Lower leg skin (tissue), 4 donors: ENCODE measurements around the gene TPM1. TPM values are rescaled to one million over a fixed set of nuclear protein-coding genes. Genes with fewer than 3 reads are reported as not detected.

Source experiments
- DNase-seq, 2 donors: peaks; one replicate each; pipeline ENCODE4 v3.0.0-alpha.2; 2019; ENCODE audit warnings: low spot score in 2 of 2
- H3K4me3 ChIP-seq: fragments of 200-600 bp; sonication (generic); 2 replicates; pipeline ENCODE4 v1.5.1; 2017; ENCODE audit warnings: mild to moderate bottlenecking, low read depth; ENCODE audit not compliant: poor library complexity, severe bottlenecking
- CTCF ChIP-seq, 3 donors: fragments of 450-650 bp; IDR thresholded peaks; one replicate each; pipeline ENCODE4 v1.5.1; 2016; ENCODE audit warnings: antibody characterized with exemption in 3 of 3, mild to moderate bottlenecking in 3 of 3, moderate library complexity in 2 of 3
- POLR2A ChIP-seq, 2 donors: fragments of 450-650 bp; IDR thresholded peaks; one replicate each; pipeline ENCODE4 v1.6.1; 2016 to 2017; ENCODE audit warnings: antibody characterized with exemption in 2 of 2, mild to moderate bottlenecking in 1 of 2, moderate library complexity in 1 of 2
- WGBS, 2 donors: methylation state at CpG; one replicate each; pipeline ENCODE4 v1.1.5; 2018; 5-methylcytosine and 5-hydroxymethylcytosine counted together
- intact Hi-C: fragments of 100-400 bp; cut with DNase I; formaldehyde crosslinking; loops from one replicate; pipeline ENCODE4 v1.15.0; 2023; ENCODE audit warnings: low total_unique reads
- total RNA-seq, 4 donors: library from RNA; depleted of rRNA; stranded (reverse); fragments of >200 nt; gene quantifications; one replicate each; pipeline ENCODE4 v1.1.0, GENCODE V29; 2016

The TPM1 gene
- total RNA-seq, 4 donors from 2014 or later: 67.6 to 193 (median 95.9) TPM

DNA sequence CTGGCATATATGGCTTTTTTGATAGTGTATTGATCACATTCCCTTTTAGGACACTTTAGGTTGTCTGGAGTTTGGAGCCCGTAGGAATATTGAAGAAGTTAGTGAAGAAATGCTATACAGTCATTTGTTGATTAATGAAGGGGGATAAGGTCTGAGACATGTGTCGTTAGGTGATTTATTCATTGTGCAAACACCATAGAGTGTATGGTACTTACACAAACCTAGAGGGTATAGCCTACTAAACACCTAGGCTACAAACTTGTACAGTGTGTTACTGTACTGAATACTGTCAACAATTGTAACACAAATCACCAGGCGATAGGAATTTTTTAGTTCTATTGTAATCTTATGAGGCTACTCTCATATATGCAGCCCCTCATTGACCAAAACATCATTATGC is 3.3 kb downstream of the TPM1 start:
- WGBS, 2 donors: 76 to 82% methylated on average over 3 of the region's 3 CpGs
- intact Hi-C loops: no loop called here
- no peak for DNase-seq
- H3K4me3 ChIP-seq: no peak overlapping the region
- no peak for TF ChIP-seq POLR2A (IDR thresholded peaks at IDR 0.05)
- no peak for TF ChIP-seq CTCF (IDR thresholded peaks at IDR 0.05)

DNA sequence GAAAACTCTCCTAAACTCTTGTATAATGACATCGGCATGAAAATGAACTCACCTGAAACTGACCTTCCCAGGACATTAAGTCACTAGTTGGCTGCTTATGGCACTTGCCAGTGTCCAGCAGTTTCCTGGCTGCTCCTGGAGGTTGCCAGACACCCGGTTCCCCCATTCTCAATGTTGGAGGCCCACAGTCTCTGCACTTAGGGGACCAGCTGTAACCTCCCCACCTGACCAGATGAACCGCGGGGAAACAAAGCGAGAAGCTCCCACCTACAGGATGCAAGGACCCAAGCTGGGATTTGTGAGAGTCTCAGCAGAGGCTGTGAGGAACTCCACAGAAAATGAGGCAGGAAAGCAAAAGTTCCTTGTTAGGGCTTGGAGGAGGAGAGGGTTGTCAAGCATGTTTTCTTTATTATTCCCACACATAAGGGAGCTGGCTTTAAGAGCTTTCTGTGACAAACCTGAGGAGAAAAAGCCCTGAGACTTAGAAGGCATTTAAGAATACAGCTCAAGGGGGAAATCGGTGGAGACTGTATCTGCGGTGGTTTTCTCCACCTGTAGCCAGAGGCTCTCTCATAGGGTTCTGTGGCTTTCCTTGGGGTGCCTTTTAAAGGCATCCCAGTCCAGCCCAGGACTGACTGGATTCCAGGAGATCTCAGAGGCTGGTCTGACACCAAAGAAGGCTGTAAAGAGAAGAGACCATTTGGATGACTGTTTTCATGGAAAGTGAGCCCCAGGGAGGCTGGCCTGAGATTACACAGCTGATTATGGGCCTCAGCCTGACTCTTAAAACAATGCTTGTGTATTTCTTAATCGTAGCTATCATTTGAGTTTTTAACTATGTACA is 4.6 kb downstream of the TPM1 start:
- no peak for TF ChIP-seq POLR2A (IDR thresholded peaks at IDR 0.05)
- no peak for TF ChIP-seq CTCF (IDR thresholded peaks at IDR 0.05)
- 57 to 78% methylated on average over 8 of the region's 8 CpGs for WGBS, 2 donors
- intact Hi-C loops: no loop called here
- H3K4me3 ChIP-seq: no peak overlapping the region
- DNase-seq: no peak

GRCh38 chr15:63047792-63048114 is 5.2 kb downstream of the TPM1 start:
- H3K4me3 ChIP-seq: peak overlapping the region; percentile 68
- DNase-seq: no peak
- intact Hi-C loops: no loop called here
- TF ChIP-seq POLR2A (IDR thresholded peaks at IDR 0.05) (no peak), CTCF (IDR thresholded peaks at IDR 0.05) (no peak)
- 12 to 20% methylated on average over 7 to 12 of the region's 12 CpGs for WGBS, 2 donors

GRCh38 chr15:63048115-63048775 is 5.7 kb downstream of the TPM1 start:
- intact Hi-C loops: no loop called here
- 0% methylated on average over 9 to 44 of the region's 75 CpGs for WGBS, 2 donors
- DNase-seq: peak; percentile 85 to 97
- TF ChIP-seq CTCF (IDR thresholded peaks at IDR 0.05) (peak in 1 of 3 donors; percentile 93), POLR2A (IDR thresholded peaks at IDR 0.05) (no peak)
- peak overlapping the region; percentile 68 for H3K4me3 ChIP-seq

GRCh38 chr15:63048776-63049665 is 6.5 kb downstream of the TPM1 start:
- TF ChIP-seq CTCF (IDR thresholded peaks at IDR 0.05) (no peak), POLR2A (IDR thresholded peaks at IDR 0.05) (no peak)

More at GRCh38 chr15:63048776-63049665, 6.5 kb downstream of the TPM1 start:
- 3 to 4% methylated on average over 33 to 35 of the region's 38 CpGs for WGBS, 2 donors
- DNase-seq: peak; percentile 40 to 90
- intact Hi-C loops: no loop called here
- peak overlapping the region; percentile 68 for H3K4me3 ChIP-seq
